ENCODE results near the gene VPS72. TPM values are rescaled to one million over a fixed set of nuclear protein-coding genes. Genes with fewer than 3 reads are reported as not detected.
"Not testable (repeated sequence)": the region's sequence is repeated elsewhere in the genome, so short reads cannot be mapped to it uniquely, and the experiment has no call there.

The VPS72 gene
- total RNA-seq, 4 donors from 2014 or later = 62.2 to 95.8 (median 68.9) TPM

DNA sequence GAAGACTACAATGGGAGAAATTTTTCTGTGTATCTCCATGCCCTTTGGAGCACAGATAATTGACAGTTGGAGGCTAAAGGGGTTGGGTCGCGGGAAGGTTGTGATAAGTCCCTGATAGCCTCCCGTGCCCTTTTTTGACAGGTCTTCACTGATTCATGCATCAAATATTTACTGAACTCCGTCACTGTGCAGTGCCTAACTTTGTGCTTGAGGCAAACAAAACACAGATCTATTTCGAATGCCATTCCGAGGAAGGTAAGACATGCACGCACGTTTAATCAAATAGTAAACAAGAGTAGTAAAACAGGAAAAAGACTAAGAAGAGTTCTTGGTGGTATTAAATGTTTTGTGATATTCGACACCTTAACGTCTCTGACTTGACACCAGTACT lies 7.9 kb upstream of the VPS72 start:
- ATAC-seq (no peak), DNase-seq (no peak)
- in situ Hi-C loops (cut with MboI; ENCODE audit: low sequenced_read_pairs in 4 of 4) = loop anchor here (5.0 to 10.0 kb wide), 3 partner anchors 54 to 147 kb away; partner anchors contain the start of genes PSMD4 (in 4 of the 4) and RFX5 (in 1 of the 4)
- intact Hi-C loops (cut with DNase I; ENCODE audit: low total_unique reads) = loop anchor here (1.0 to 5.0 kb wide), 3 partner anchors 53 to 144 kb away; partner anchors contain the start of gene PI4KB
- TF ChIP-seq POLR2A (IDR thresholded peaks at IDR 0.05) = no peak
- TF ChIP-seq, protein P1, sequence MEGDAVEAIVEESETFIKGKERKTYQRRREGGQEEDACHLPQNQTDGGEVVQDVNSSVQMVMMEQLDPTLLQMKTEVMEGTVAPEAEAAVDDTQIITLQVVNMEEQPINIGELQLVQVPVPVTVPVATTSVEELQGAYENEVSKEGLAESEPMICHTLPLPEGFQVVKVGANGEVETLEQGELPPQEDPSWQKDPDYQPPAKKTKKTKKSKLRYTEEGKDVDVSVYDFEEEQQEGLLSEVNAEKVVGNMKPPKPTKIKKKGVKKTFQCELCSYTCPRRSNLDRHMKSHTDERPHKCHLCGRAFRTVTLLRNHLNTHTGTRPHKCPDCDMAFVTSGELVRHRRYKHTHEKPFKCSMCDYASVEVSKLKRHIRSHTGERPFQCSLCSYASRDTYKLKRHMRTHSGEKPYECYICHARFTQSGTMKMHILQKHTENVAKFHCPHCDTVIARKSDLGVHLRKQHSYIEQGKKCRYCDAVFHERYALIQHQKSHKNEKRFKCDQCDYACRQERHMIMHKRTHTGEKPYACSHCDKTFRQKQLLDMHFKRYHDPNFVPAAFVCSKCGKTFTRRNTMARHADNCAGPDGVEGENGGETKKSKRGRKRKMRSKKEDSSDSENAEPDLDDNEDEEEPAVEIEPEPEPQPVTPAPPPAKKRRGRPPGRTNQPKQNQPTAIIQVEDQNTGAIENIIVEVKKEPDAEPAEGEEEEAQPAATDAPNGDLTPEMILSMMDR (IDR thresholded peaks at IDR 0.05 in 4 of 5, conservative IDR thresholded peaks at IDR 0.05 in 1 of 5) = no peak
- H3K27me3 ChIP-seq = no peaks in the 10 kb centered on the region
- H3K36me3 ChIP-seq = no peaks in the 10 kb centered on the region
- peak overlapping the region; percentile 84 to 97 (median 93) for H3K4me3 ChIP-seq
- peaks cover 32 to 48% of the 10 kb centered on the region in 2 donors for H3K4me1 ChIP-seq
- peak overlapping the region; percentile 96 to 99 (median 96) for H3K27ac ChIP-seq
- no peaks in the 10 kb centered on the region for H3K9me3 ChIP-seq

DNA sequence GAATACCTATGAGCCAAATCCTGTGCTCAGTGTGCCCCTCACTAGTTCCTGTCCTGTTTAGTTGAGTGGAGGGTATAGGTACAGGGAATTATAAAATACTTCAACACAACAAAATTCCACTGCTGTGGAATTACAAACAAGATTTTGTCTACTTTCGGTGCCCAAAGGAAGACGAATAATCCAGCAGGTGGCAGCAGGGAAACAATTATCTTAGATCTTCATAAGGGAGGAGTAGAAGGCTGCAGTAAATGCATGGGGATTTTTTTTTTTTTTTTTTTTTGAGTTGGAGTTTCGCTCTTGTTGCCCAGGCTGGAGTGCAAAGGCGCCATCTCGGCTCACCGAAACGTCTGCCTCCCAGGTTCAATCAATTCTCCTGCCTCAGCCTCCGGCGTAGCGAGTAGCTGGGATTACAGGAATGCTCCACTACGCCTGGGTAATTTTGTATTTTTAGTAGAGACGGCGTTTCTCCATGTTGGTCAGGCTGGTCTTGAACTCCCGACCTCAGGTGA lies 6.3 kb upstream of the VPS72 start:
- no peaks in the 10 kb centered on the region for H3K36me3 ChIP-seq
- DNase-seq (peak; percentile 57 to 72), ATAC-seq (peak; percentile 34 to 57)
- peak overlapping the region; percentile 69 to 99 (median 96) for H3K27ac ChIP-seq
- H3K27me3 ChIP-seq = no peaks in the 10 kb centered on the region
- H3K9me3 ChIP-seq = no peaks in the 10 kb centered on the region
- H3K4me1 ChIP-seq = peaks cover 19 to 33% of the 10 kb centered on the region in 2 donors
- in situ Hi-C loops (cut with MboI; ENCODE audit: low sequenced_read_pairs in 4 of 4) (loop anchor here (5.0 to 10.0 kb wide), 3 partner anchors 56 to 148 kb away; partner anchors contain the start of genes PSMD4 (in 4 of the 4) and RFX5 (in 1 of the 4)), intact Hi-C loops (cut with DNase I; ENCODE audit: low total_unique reads) (loop anchor here (5.0 kb wide), 2 partner anchors 131 to 146 kb away; partner anchors contain the start of gene PI4KB)
- peak overlapping the region; percentile 19 to 39 (median 28) for H3K4me3 ChIP-seq
- no peak for TF ChIP-seq POLR2A (IDR thresholded peaks at IDR 0.05)
- TF ChIP-seq, protein P1 (IDR thresholded peaks at IDR 0.05 in 4 of 5, conservative IDR thresholded peaks at IDR 0.05 in 1 of 5) = peak; percentile 54 to 72 (median 68)

- intact Hi-C loops (cut with DNase I; ENCODE audit: low total_unique reads) (loop anchor here (5.0 kb wide), 2 partner anchors 132 to 147 kb away; partner anchors contain the start of gene PI4KB), in situ Hi-C loops (cut with MboI; ENCODE audit: low sequenced_read_pairs in 4 of 4) (loop anchor here (5.0 to 10.0 kb wide), 3 partner anchors 57 to 150 kb away; partner anchors contain the start of genes PSMD4 (in 4 of the 4) and RFX5 (in 1 of the 4))
- Histone ChIP-seq H3K4me3 (peak overlapping the region in 2 of 4 donors; percentile 35 to 39), H3K27ac (peak overlapping the region; percentile 69 to 99 (median 96)), H3K4me1 (peaks cover 7 to 25% of the 10 kb centered on the region in 2 donors)
- not testable (repeated sequence) for H3K36me3 ChIP-seq, H3K27me3 ChIP-seq, ATAC-seq, H3K9me3 ChIP-seq
- peak in 1 of 2 donors; percentile 67 for DNase-seq
These were observed 5.0 kb upstream of the VPS72 start for GRCh38 chr1:151194894-151195594.

GRCh38 chr1:151193856-151194255 lies 3.9 kb upstream of the VPS72 start:
- in situ Hi-C loops (cut with MboI; ENCODE audit: low sequenced_read_pairs in 4 of 4) = loop anchor here in 2 of 4 donors (10.0 kb wide), 2 partner anchors 61 to 151 kb away; partner anchors contain the start of genes PSMD4 (in 1 of the 2) and RFX5 (in 1 of the 2)
- H3K4me1 ChIP-seq = peaks cover 4 to 23% of the 10 kb centered on the region in 2 donors
- H3K27ac ChIP-seq = no peak overlapping the region
- no peaks in the 10 kb centered on the region for H3K9me3 ChIP-seq
- TF ChIP-seq, protein P1 (IDR thresholded peaks at IDR 0.05 in 4 of 5, conservative IDR thresholded peaks at IDR 0.05 in 1 of 5) = no peak
- TF ChIP-seq POLR2A (IDR thresholded peaks at IDR 0.05) = no peak
- no peaks in the 10 kb centered on the region for H3K27me3 ChIP-seq
- ATAC-seq (no peak), DNase-seq (no peak)
- intact Hi-C loops (cut with DNase I; ENCODE audit: low total_unique reads) = no loop called here
- H3K36me3 ChIP-seq = no peaks in the 10 kb centered on the region
- no peak overlapping the region for H3K4me3 ChIP-seq

DNA sequence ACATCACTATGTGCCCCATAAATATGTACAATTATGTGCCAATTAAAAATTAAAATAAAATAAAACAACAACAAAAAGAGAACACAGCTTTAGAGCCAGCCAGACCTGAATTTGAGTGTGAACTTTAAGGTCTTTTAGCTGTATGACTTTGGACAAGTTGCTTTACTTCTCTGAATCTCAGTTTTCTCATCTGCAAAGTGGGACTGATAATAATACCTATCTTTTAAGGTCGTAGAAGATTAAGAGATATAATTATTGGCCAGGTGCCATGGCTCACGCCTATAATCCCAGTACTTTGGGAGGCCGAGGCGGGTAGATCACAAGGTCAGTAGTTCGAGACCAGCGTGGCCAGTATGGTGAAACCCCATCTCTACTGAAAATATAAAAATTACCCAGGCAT lies 3.3 kb upstream of the VPS72 start:
- Histone ChIP-seq H3K27ac (no peak overlapping the region), H3K4me1 (peaks cover 10 to 28% of the 10 kb centered on the region in 2 donors), H3K36me3 (no peaks in the 10 kb centered on the region), H3K4me3 (no peak overlapping the region), H3K27me3 (no peaks in the 10 kb centered on the region), H3K9me3 (no peaks in the 10 kb centered on the region)
- intact Hi-C loops (cut with DNase I; ENCODE audit: low total_unique reads) = no loop called here
- in situ Hi-C loops (cut with MboI; ENCODE audit: low sequenced_read_pairs in 4 of 4) = loop anchor here in 2 of 4 donors (10.0 kb wide), 2 partner anchors 61 to 151 kb away; partner anchors contain the start of genes PSMD4 (in 1 of the 2) and RFX5 (in 1 of the 2)
- no peak for DNase-seq
- no peak for TF ChIP-seq POLR2A (IDR thresholded peaks at IDR 0.05)
- TF ChIP-seq, protein P1 (IDR thresholded peaks at IDR 0.05 in 4 of 5, conservative IDR thresholded peaks at IDR 0.05 in 1 of 5) = no peak
- ATAC-seq = no peak
